HepG2 (cell line): Measurements from ENCODE around the gene CUL5. TPM values are rescaled to one million over a fixed set of nuclear protein-coding genes. Genes with fewer than 3 reads are reported as not detected.

Experiments
- ATAC-seq: fragments of 200-7000 bp; cut with Tn5 transposase; 3 replicates; pipeline ENCODE4 v1.9.1; 2020; ENCODE audit warnings: mild to moderate bottlenecking, moderate library complexity
- BruUV-seq: library from RNA; stranded (reverse); fragments of 400-500 nt; replicated peaks from 2 replicates; lab custom pipeline; 2021; lab: Mats Ljungman, UMichigan
- CTCF ChIA-PET: fragments of 300-600 bp; formaldehyde crosslinking; extraction: SDS; loops from one replicate; lab custom pipeline; 2021; ENCODE audit warnings: low total read pairs, inconsistent platforms, low intra/inter-chr PET ratio; lab: Yijun Ruan, JAX
- POLR2A ChIA-PET: fragments of 350-600 bp; sonication (Branson Sonifier 250); formaldehyde crosslinking; loops from one replicate; lab custom pipeline; 2020; ENCODE audit warnings: antibody characterized with exemption, inconsistent platforms; lab: Yijun Ruan, JAX
- DNase-seq: peaks from one replicate; pipeline ENCODE4 v3.0.0-alpha.2; 2015; ENCODE audit warnings: low spot score
- FAIRE-seq: peaks from 3 replicates; lab custom pipeline; 2011; peaks lifted over from hg19 to GRCh38; lab: Jason Lieb, UNC
- H2AFZ ChIP-seq: one replicate; pipeline ENCODE4 v1.6.1; 2011; ENCODE audit warnings: low read length, inconsistent platforms
- H3K27ac ChIP-seq: fragments of 300-600 bp; 3 replicates; pipeline ENCODE4 v1.8.0; 2011; ENCODE audit warnings: mixed run types, mild to moderate bottlenecking, mixed read lengths, low read length, inconsistent platforms; ENCODE audit not compliant: insufficient read depth; ENCODE audit errors: extremely low read length
- H3K27me3 ChIP-seq, 2 experiments: fragments of 200-600 bp in 1 of 2; 2 replicates in 1 of 2; 3 replicates in 1 of 2; pipeline versions ENCODE4 v1.6.0 to v1.8.0; 2011; ENCODE audit warnings: low read length in 2 of 2, mild to moderate bottlenecking in 2 of 2, moderate library complexity in 2 of 2, inconsistent platforms in 1 of 2; ENCODE audit not compliant: insufficient read depth in 2 of 2, control insufficient read depth in 1 of 2
- H3K36me3 ChIP-seq, 2 experiments: fragments of 200-600 bp in 1 of 2; replicated peaks in 1 of 2; 2 replicates in 1 of 2; 3 replicates in 1 of 2; pipeline versions ENCODE4 v1.5.1 to v1.8.0; 2011; ENCODE audit warnings: low read length in 2 of 2, inconsistent platforms in 1 of 2; ENCODE audit not compliant: insufficient read depth in 2 of 2, control insufficient read depth in 1 of 2
- H3K4me1 ChIP-seq: 2 replicates; pipeline ENCODE4 v1.5.1; 2012; ENCODE audit warnings: low read length, inconsistent platforms; ENCODE audit not compliant: insufficient read depth
- H3K4me2 ChIP-seq: 2 replicates; pipeline ENCODE4 v1.6.0; 2011; ENCODE audit warnings: low read depth, low read length, inconsistent platforms
- H3K4me3 ChIP-seq, 3 experiments: fragments of 200-600 bp in 1 of 3; sonication (generic), shearing (Covaris generic) in 1 of 3; replicated peaks in 1 of 3; 2 replicates each; pipeline ENCODE4 v1.5.1; 2011 to 2016; ENCODE audit warnings: low read length in 3 of 3, inconsistent platforms in 2 of 3, low read depth in 2 of 3, mild to moderate bottlenecking in 2 of 3, control low read depth in 1 of 3, mixed read lengths in 1 of 3; ENCODE audit not compliant: insufficient read depth in 1 of 3
- H3K79me2 ChIP-seq: one replicate; pipeline ENCODE4 v1.6.1; 2011; ENCODE audit warnings: low read length, inconsistent platforms; ENCODE audit not compliant: insufficient read depth
- H3K9ac ChIP-seq: 2 replicates; pipeline ENCODE4 v1.6.0; 2011; ENCODE audit warnings: mild to moderate bottlenecking, low read depth, low read length, inconsistent platforms; ENCODE audit not compliant: insufficient read depth
- H3K9me3 ChIP-seq: 2 replicates; pipeline ENCODE4 v1.5.1; 2012; ENCODE audit warnings: mild to moderate bottlenecking, low read length
- H4K20me1 ChIP-seq: 2 replicates; pipeline ENCODE4 v1.6.0; 2011; ENCODE audit warnings: inconsistent platforms, mild to moderate bottlenecking, low read length, moderate library complexity; ENCODE audit not compliant: insufficient read depth
- POGZ ChIP-seq: sonication (generic); formaldehyde crosslinking; IDR thresholded peaks from 2 replicates; pipeline ENCODE4 v1.4.0; 2020; ENCODE audit warnings: mild to moderate bottlenecking, missing genetic modification reagents
- SIX1 ChIP-seq: sonication (generic); formaldehyde crosslinking; IDR thresholded peaks from 2 replicates; pipeline ENCODE4 v1.4.0; 2020; ENCODE audit warnings: missing genetic modification reagents, borderline replicate concordance
- THAP7 ChIP-seq: sonication (generic); formaldehyde crosslinking; IDR thresholded peaks from 2 replicates; pipeline ENCODE4 v1.8.1; 2023; ENCODE audit warnings: mild to moderate bottlenecking, missing genetic modification reagents
- ZNF121 ChIP-seq: sonication (generic); formaldehyde crosslinking; IDR thresholded peaks from 2 replicates; pipeline ENCODE4 v1.5.0; 2020; ENCODE audit warnings: mild to moderate bottlenecking, missing genetic modification reagents
- ZNF281 ChIP-seq: sonication (generic); formaldehyde crosslinking; IDR thresholded peaks from 2 replicates; pipeline ENCODE4 v1.4.0; 2020; ENCODE audit warnings: missing genetic modification reagents, borderline replicate concordance
- ZNF644 ChIP-seq: IDR thresholded peaks from 2 replicates; pipeline ENCODE4 v1.6.1; 2016; ENCODE audit warnings: low read depth
- WGBS: methylation state at CpG from one replicate; pipeline ENCODE4 v1.1.6; 2017; ENCODE audit warnings: low lambda C conversion rate; 5-methylcytosine and 5-hydroxymethylcytosine counted together
- in situ Hi-C: cut with HindIII; loops from 2 replicates; pipeline ENCODE4 v1.10.0; 2017; ENCODE audit warnings: low pct_unique_long_range_greater_than_20kb; ENCODE audit not compliant: extremely low pct_ligation_motif_present
- intact Hi-C: fragments of 100-400 bp; cut with micrococcal nuclease; formaldehyde crosslinking; loops from one replicate; pipeline ENCODE4 v1.10.0; 2022; ENCODE audit not compliant: unreplicated experiment
- polyA plus RNA-seq, 8 experiments: library from polyadenylated mRNA; depleted of rRNA in 3 of 8; stranded (reverse) in 7 of 8; unstranded in 1 of 8; fragments of >200 nt; fragmentation: Illumina TruSeq in 4 of 8; extraction: Trizol in 4 of 8; gene quantifications; 2 replicates each; pipeline versions ENCODE4 v1.2.1 to v1.2.3, GENCODE V29; 2011 to 2016; ENCODE audit warnings: low read depth in 4 of 8, missing spikeins in 1 of 8, mixed read lengths in 1 of 8; ENCODE audit not compliant: insufficient read depth in 1 of 8
- total RNA-seq, 5 experiments: library from RNA; depleted of rRNA; stranded (reverse); fragments of >200 nt; fragmentation: Illumina TruSeq; extraction: Trizol; gene quantifications; 2 replicates each; pipeline ENCODE4 v1.2.3, GENCODE V29; 2016; ENCODE audit warnings: low read depth in 1 of 5

The CUL5 gene
- total and polyA plus RNA-seq, 2 of the 13 experiments (the other 11 are each of a cell fraction or from before 2014, with no cell fraction given): 7.0 to 24.7 TPM

- no peak for TF ChIP-seq ZNF121 (CRISPR knock-in tag)
- TF ChIP-seq POGZ (CRISPR knock-in tag): 0 out of 2 replicates have a peak, but pooled peaks have one; percentile 25
- no peak for TF ChIP-seq THAP7 (CRISPR knock-in tag)
- peak; percentile 59; the same call in 1 of the 2 replicates for TF ChIP-seq ZNF281 (CRISPR knock-in tag)
- peak; percentile 48; the same call in 1 of the 2 replicates for TF ChIP-seq SIX1 (CRISPR knock-in tag)
- peak; percentile 46; the same call in 1 of the 2 replicates for TF ChIP-seq ZNF644 (CRISPR knock-in tag)
- no peak overlapping the region for H3K4me3 ChIP-seq
- intact Hi-C loops (no loop called here), in situ Hi-C loops (no loop called here)
- no peaks in the 10 kb centered on the region for H3K27me3 ChIP-seq
- peak overlapping the region; percentile 13 for H3K27ac ChIP-seq
- no peaks in the 10 kb centered on the region for H3K9me3 ChIP-seq
- WGBS: 95% methylated on average over 4 of the region's 4 CpGs
- no peak overlapping the region for H2AFZ ChIP-seq
- peaks cover 3 to 11% of the 10 kb centered on the region in 2 experiments; a peak in 3 of 5 replicates for H3K36me3 ChIP-seq
- POLR2A ChIA-PET: interaction anchor here (1.0 kb wide), 1 partner anchor 10 kb away, joined by 3 read pairs; no protein-coding TSS in a partner anchor
- FAIRE-seq (no peak), ATAC-seq (peak; percentile 70), DNase-seq (peak; percentile 8)
- H3K9ac ChIP-seq: no peak overlapping the region
- BruUV-seq: no TSS peak
- CTCF ChIA-PET: no interaction called here
- H4K20me1 ChIP-seq: peaks cover 27% of the 10 kb centered on the region
- peaks cover 98% of the 10 kb centered on the region for H3K79me2 ChIP-seq
- H3K4me1 ChIP-seq: peaks cover 47% of the 10 kb centered on the region
- no peak overlapping the region for H3K4me2 ChIP-seq
These were observed 11.3 kb downstream of the CUL5 start for GRCh38 chr11:108019870-108020540.
